GM19455 (cell line): Measurements from ENCODE around the gene EVI5L.
"Not testable (repeated sequence)": the region's sequence is repeated elsewhere in the genome, so short reads cannot be mapped to it uniquely, and the experiment has no call there.

ENCODE experiments used
- ATAC-seq: cut with Tn5 transposase; IDR thresholded peaks from one replicate; pipeline ENCODE4 v1.9.1; 2021; ENCODE audit not compliant: unreplicated experiment

The EVI5L gene

GRCh38 chr19:7816040-7816439 is 14.0 kb upstream of the EVI5L start:
- ATAC-seq = not testable (repeated sequence)

GRCh38 chr19:7817801-7818200 is 12.2 kb upstream of the EVI5L start:
- ATAC-seq = no peak

GRCh38 chr19:7818806-7819205 is 11.2 kb upstream of the EVI5L start:
- ATAC-seq = no peak

- ATAC-seq = no peak
These were observed 10.7 kb upstream of the EVI5L start for GRCh38 chr19:7819337-7819736.

GRCh38 chr19:7820588-7820987 is 9.4 kb upstream of the EVI5L start:
- no peak for ATAC-seq

GRCh38 chr19:7822910-7823515 is 7.0 kb upstream of the EVI5L start:
- no peak for ATAC-seq

GRCh38 chr19:7823686-7824301 is 6.2 kb upstream of the EVI5L start:
- no peak for ATAC-seq

- no peak for ATAC-seq
These were observed 875 bp upstream of the EVI5L start for GRCh38 chr19:7829166-7829520.

GRCh38 chr19:7830272-7830771 is 304 bp downstream of the EVI5L start:
- ATAC-seq = no peak

GRCh38 chr19:7830823-7831222 is 805 bp downstream of the EVI5L start:
- ATAC-seq = no peak

- no peak for ATAC-seq
These were observed 1.4 kb downstream of the EVI5L start for GRCh38 chr19:7831452-7831851.

- no peak for ATAC-seq
These were observed 2.0 kb downstream of the EVI5L start for GRCh38 chr19:7832009-7832408.

- ATAC-seq = no peak
These were observed 2.8 kb downstream of the EVI5L start for GRCh38 chr19:7832781-7833180.

- no peak for ATAC-seq
These were observed 3.4 kb downstream of the EVI5L start for GRCh38 chr19:7833225-7834099.

- ATAC-seq = no peak
These were observed 9.5 kb downstream of the EVI5L start for GRCh38 chr19:7839476-7839875.

- ATAC-seq = no peak
These were observed 10.6 kb downstream of the EVI5L start for GRCh38 chr19:7840629-7841028.

GRCh38 chr19:7841751-7842660 is 12.0 kb downstream of the EVI5L start:
- no peak for ATAC-seq

GRCh38 chr19:7842661-7843294 is 12.8 kb downstream of the EVI5L start:
- ATAC-seq = no peak

- no peak for ATAC-seq
These were observed 13.5 kb downstream of the EVI5L start for GRCh38 chr19:7843521-7843920.

- ATAC-seq = no peak
These were observed 14.4 kb downstream of the EVI5L start for GRCh38 chr19:7844405-7844804.
